Breast epithelium (tissue), 4 donors: ENCODE results near the gene RFX3. TPM values are rescaled to one million over a fixed set of nuclear protein-coding genes. Genes with fewer than 3 reads are reported as not detected.

Experiments used
- DNase-seq, 2 donors: peaks; one replicate each; pipeline ENCODE4 v3.0.0-alpha.2; 2019; ENCODE audit warnings: low spot score in 2 of 2
- H3K27ac ChIP-seq, 2 donors: fragments of 200-600 bp; sonication (generic) in 1 of 2; one replicate each; pipeline ENCODE4 v1.5.1; 2016 to 2019; ENCODE audit warnings: mild to moderate bottlenecking in 1 of 2
- H3K27me3 ChIP-seq, 2 donors: fragments of 200-600 bp; sonication (generic) in 1 of 2; one replicate each; pipeline versions ENCODE4 v1.5.1 to v1.6.0; 2017 to 2019; ENCODE audit warnings: control low read depth in 1 of 2, mild to moderate bottlenecking in 1 of 2
- H3K36me3 ChIP-seq: fragments of 200-600 bp; one replicate; pipeline ENCODE4 v1.5.1; 2019
- H3K4me1 ChIP-seq, 2 donors: fragments of 200-600 bp; sonication (generic); one replicate each; pipeline ENCODE4 v1.5.1; 2016 to 2019; ENCODE audit warnings: control low read depth in 1 of 2
- H3K4me3 ChIP-seq, 3 donors: fragments of 200-600 bp; sonication (generic); 1 replicate in 2 of 3; 2 replicates in 1 of 3; pipeline ENCODE4 v1.5.1; 2016 to 2019; ENCODE audit warnings: mild to moderate bottlenecking in 3 of 3, moderate library complexity in 2 of 3
- H3K9me3 ChIP-seq, 2 donors: fragments of 200-600 bp; sonication (generic) in 1 of 2; one replicate each; pipeline ENCODE4 v1.5.1; 2016 to 2019; ENCODE audit warnings: control low read depth in 1 of 2
- CTCF ChIP-seq, 3 donors: fragments of 450-650 bp; IDR thresholded peaks; one replicate each; pipeline ENCODE4 v1.5.1; 2016 to 2017; ENCODE audit warnings: antibody characterized with exemption in 3 of 3, mild to moderate bottlenecking in 3 of 3, moderate library complexity in 3 of 3
- POLR2A ChIP-seq: fragments of 450-650 bp; IDR thresholded peaks from one replicate; pipeline ENCODE4 v1.6.1; 2016; ENCODE audit warnings: antibody characterized with exemption, mild to moderate bottlenecking, moderate library complexity
- POLR2AphosphoS5 ChIP-seq, 3 donors: sonication (generic); formaldehyde crosslinking; IDR thresholded peaks; one replicate each; pipeline ENCODE4 v1.6.1; 2017; ENCODE audit warnings: antibody characterized with exemption in 3 of 3
- intact Hi-C: fragments of 100-400 bp; cut with DNase I; formaldehyde crosslinking; loops from one replicate; pipeline ENCODE4 v1.15.1; 2023; ENCODE audit warnings: low total_unique reads
- total RNA-seq, 3 donors: library from RNA; depleted of rRNA; stranded (reverse); fragments of >200 nt; gene quantifications; one replicate each; pipeline ENCODE4 v1.1.0, GENCODE V29; 2016

The RFX3 gene
- total RNA-seq, 3 donors from 2014 or later = 9.3 to 18.0 (median 13.8) TPM

- Histone ChIP-seq H3K27me3 (no peaks in the 10 kb centered on the region), H3K4me1 (no peaks in the 10 kb centered on the region), H3K36me3 (no peaks in the 10 kb centered on the region), H3K4me3 (no peak overlapping the region), H3K9me3 (no peaks in the 10 kb centered on the region), H3K27ac (no peak overlapping the region)
- no peak for TF ChIP-seq POLR2A
- TF ChIP-seq CTCF (IDR thresholded peaks at IDR 0.05) = no peak
- TF ChIP-seq POLR2AphosphoS5 (IDR thresholded peaks at IDR 0.05) = no peak
- DNase-seq = no peak
- intact Hi-C loops = no loop called here
Measured at GRCh38 chr9:3271157-3271556, 254.6 kb downstream of the RFX3 start.

GRCh38 chr9:3268223-3268622, 257.6 kb downstream of the RFX3 start:
- H3K36me3 ChIP-seq = no peaks in the 10 kb centered on the region
- DNase-seq = no peak
- H3K4me3 ChIP-seq = no peak overlapping the region
- TF ChIP-seq POLR2AphosphoS5 (IDR thresholded peaks at IDR 0.05) (no peak), CTCF (IDR thresholded peaks at IDR 0.05) (no peak), POLR2A (no peak)
- H3K4me1 ChIP-seq = no peaks in the 10 kb centered on the region
- intact Hi-C loops = no loop called here
- no peaks in the 10 kb centered on the region for H3K27me3 ChIP-seq
- no peaks in the 10 kb centered on the region for H3K9me3 ChIP-seq
- H3K27ac ChIP-seq = no peak overlapping the region

- Histone ChIP-seq H3K36me3 (no peaks in the 10 kb centered on the region), H3K27me3 (no peaks in the 10 kb centered on the region), H3K27ac (no peak overlapping the region), H3K4me1 (no peaks in the 10 kb centered on the region), H3K9me3 (no peaks in the 10 kb centered on the region), H3K4me3 (no peak overlapping the region)
- no peak for DNase-seq
- TF ChIP-seq POLR2AphosphoS5 (IDR thresholded peaks at IDR 0.05) (no peak), POLR2A (no peak), CTCF (IDR thresholded peaks at IDR 0.05) (no peak)
- intact Hi-C loops = no loop called here
Measured at GRCh38 chr9:3263698-3264097, 262.1 kb downstream of the RFX3 start.

GRCh38 chr9:3262826-3263529, 262.8 kb downstream of the RFX3 start:
- TF ChIP-seq POLR2A (no peak), CTCF (IDR thresholded peaks at IDR 0.05) (no peak), POLR2AphosphoS5 (IDR thresholded peaks at IDR 0.05) (no peak)
- Histone ChIP-seq H3K9me3 (no peaks in the 10 kb centered on the region), H3K27me3 (no peaks in the 10 kb centered on the region), H3K36me3 (no peaks in the 10 kb centered on the region), H3K4me1 (no peaks in the 10 kb centered on the region), H3K4me3 (no peak overlapping the region), H3K27ac (no peak overlapping the region)
- DNase-seq = no peak
- intact Hi-C loops = no loop called here

GRCh38 chr9:3261484-3261883, 264.3 kb downstream of the RFX3 start:
- Histone ChIP-seq H3K4me3 (no peak overlapping the region), H3K4me1 (no peaks in the 10 kb centered on the region), H3K27ac (no peak overlapping the region), H3K36me3 (no peaks in the 10 kb centered on the region), H3K9me3 (no peaks in the 10 kb centered on the region), H3K27me3 (no peaks in the 10 kb centered on the region)
- no peak for TF ChIP-seq POLR2AphosphoS5 (IDR thresholded peaks at IDR 0.05)
- TF ChIP-seq CTCF (IDR thresholded peaks at IDR 0.05) = no peak
- TF ChIP-seq POLR2A = no peak
- intact Hi-C loops = no loop called here
- DNase-seq = no peak
